A549 (cell line): ENCODE measurements around the gene DEF6.

ENCODE experiments used
- CEBPB ChIP-seq, 2 experiments: fragments of >200 bp in 1 of 2; sonication (Bioruptor Twin) in 1 of 2; formaldehyde crosslinking in 1 of 2; IDR thresholded peaks; 2 replicates each; pipeline ENCODE4 v1.6.1; 2012 to 2016
- HDAC2 ChIP-seq: fragments of 200-600 bp; sonication (generic); IDR thresholded peaks from 2 replicates; pipeline ENCODE4 v1.6.1; 2016
- POLR2A ChIP-seq: IDR thresholded peaks from 2 replicates; pipeline ENCODE4 v1.6.1; 2012; ENCODE audit warnings: mild to moderate bottlenecking, low read length
- TF ChIP-seq, protein P1 (sequence below): fragments of >200 bp; sonication (Bioruptor Twin); formaldehyde crosslinking; IDR thresholded peaks from 3 replicates; pipeline ENCODE4 v1.5.1; 2016
- TF ChIP-seq, protein P2 (sequence below): IDR thresholded peaks from 2 replicates; pipeline ENCODE4 v1.6.1; 2012

DNA sequence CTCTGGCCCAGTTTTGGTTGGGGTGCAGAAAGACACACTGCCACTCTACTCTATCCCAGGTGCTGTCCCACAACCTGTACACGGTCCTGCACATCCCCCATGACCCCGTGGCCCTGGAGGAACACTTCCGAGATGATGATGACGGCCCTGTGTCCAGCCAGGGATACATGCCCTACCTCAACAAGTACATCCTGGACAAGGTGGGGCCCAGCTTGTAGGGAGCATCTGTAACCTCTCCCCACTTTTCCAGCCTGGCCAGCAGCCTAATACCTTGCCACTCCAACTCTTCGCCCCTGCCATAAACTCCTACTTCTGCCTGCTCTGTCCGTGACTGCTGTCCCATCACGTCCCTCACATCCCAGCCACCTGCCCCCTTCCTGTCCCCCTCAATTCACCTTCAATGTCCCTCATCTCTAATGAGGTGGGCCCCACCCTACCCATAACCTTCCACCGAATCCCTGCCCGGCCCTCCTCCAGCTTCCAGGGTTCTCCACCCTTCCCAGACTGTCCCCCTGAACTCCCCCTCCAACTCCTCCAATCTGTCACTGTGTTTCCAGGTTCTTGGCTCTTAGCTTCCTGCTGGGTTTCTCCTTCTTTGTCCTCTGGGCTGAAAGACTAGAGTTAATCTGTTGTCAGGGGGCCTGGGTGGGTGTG lies 12.1 kb downstream of the DEF6 start:
- TF ChIP-seq HDAC2, result no peak
- TF ChIP-seq, protein P1, sequence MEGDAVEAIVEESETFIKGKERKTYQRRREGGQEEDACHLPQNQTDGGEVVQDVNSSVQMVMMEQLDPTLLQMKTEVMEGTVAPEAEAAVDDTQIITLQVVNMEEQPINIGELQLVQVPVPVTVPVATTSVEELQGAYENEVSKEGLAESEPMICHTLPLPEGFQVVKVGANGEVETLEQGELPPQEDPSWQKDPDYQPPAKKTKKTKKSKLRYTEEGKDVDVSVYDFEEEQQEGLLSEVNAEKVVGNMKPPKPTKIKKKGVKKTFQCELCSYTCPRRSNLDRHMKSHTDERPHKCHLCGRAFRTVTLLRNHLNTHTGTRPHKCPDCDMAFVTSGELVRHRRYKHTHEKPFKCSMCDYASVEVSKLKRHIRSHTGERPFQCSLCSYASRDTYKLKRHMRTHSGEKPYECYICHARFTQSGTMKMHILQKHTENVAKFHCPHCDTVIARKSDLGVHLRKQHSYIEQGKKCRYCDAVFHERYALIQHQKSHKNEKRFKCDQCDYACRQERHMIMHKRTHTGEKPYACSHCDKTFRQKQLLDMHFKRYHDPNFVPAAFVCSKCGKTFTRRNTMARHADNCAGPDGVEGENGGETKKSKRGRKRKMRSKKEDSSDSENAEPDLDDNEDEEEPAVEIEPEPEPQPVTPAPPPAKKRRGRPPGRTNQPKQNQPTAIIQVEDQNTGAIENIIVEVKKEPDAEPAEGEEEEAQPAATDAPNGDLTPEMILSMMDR, result no peak
- no peak for TF ChIP-seq POLR2A
- TF ChIP-seq CEBPB (IDR thresholded peaks at IDR 0.05), result no peak
- TF ChIP-seq, protein P2, sequence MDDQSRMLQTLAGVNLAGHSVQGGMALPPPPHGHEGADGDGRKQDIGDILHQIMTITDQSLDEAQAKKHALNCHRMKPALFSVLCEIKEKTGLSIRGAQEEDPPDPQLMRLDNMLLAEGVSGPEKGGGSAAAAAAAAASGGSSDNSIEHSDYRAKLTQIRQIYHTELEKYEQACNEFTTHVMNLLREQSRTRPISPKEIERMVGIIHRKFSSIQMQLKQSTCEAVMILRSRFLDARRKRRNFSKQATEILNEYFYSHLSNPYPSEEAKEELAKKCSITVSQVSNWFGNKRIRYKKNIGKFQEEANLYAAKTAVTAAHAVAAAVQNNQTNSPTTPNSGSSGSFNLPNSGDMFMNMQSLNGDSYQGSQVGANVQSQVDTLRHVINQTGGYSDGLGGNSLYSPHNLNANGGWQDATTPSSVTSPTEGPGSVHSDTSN, result no peak
